GM06990 (cell line): ENCODE measurements around the gene DBH.

ENCODE experiments used
- DNase-seq: peaks from one replicate; pipeline ENCODE4 v3.0.0-alpha.2; 2011; ENCODE audit not compliant: insufficient read length; ENCODE audit errors: extremely low read depth
- H3K27me3 ChIP-seq: replicated peaks from 2 replicates; pipeline ENCODE4 v1.6.0; 2011; ENCODE audit warnings: low read length; ENCODE audit not compliant: control insufficient read depth, insufficient read depth
- H3K36me3 ChIP-seq: 2 replicates; pipeline ENCODE4 v1.5.1; 2011; ENCODE audit warnings: low read length; ENCODE audit not compliant: control insufficient read depth, insufficient read depth
- H3K4me3 ChIP-seq: replicated peaks from 2 replicates; pipeline ENCODE4 v1.5.1; 2011; ENCODE audit warnings: low read depth, mild to moderate bottlenecking, control low read depth, low read length
- CTCF ChIP-seq: IDR thresholded peaks from 2 replicates; pipeline ENCODE4 v1.5.1; 2011; ENCODE audit warnings: low read length, control low read depth, mild to moderate bottlenecking, inconsistent platforms; ENCODE audit not compliant: insufficient read depth, poor library complexity, severe bottlenecking

The DBH gene

GRCh38 chr9:133591116-133591910 lies 44.9 kb upstream of the DBH start:
- Histone ChIP-seq H3K4me3 (no peak overlapping the region), H3K27me3 (no peaks in the 10 kb centered on the region), H3K36me3 (no peaks in the 10 kb centered on the region)
- DNase-seq = no peak
- TF ChIP-seq CTCF = no peak

GRCh38 chr9:133591985-133592384 lies 44.2 kb upstream of the DBH start:
- no peak for TF ChIP-seq CTCF
- no peaks in the 10 kb centered on the region for H3K27me3 ChIP-seq

GRCh38 chr9:133592731-133593409 lies 43.3 kb upstream of the DBH start:
- DNase-seq = no peak
- H3K4me3 ChIP-seq = no peak overlapping the region
- no peaks in the 10 kb centered on the region for H3K27me3 ChIP-seq
- TF ChIP-seq CTCF = peak; percentile 47
- H3K36me3 ChIP-seq = no peaks in the 10 kb centered on the region

More at GRCh38 chr9:133591985-133592384, 44.2 kb upstream of the DBH start:
- no peaks in the 10 kb centered on the region for H3K36me3 ChIP-seq
- H3K4me3 ChIP-seq = no peak overlapping the region
- DNase-seq = no peak

- TF ChIP-seq CTCF = no peak
- H3K27me3 ChIP-seq = no peaks in the 10 kb centered on the region
- no peak overlapping the region for H3K4me3 ChIP-seq
- H3K36me3 ChIP-seq = no peaks in the 10 kb centered on the region
- no peak for DNase-seq
Observed at GRCh38 chr9:133593587-133594253, 42.4 kb upstream of the DBH start.

- no peak for TF ChIP-seq CTCF
- no peak for DNase-seq
- Histone ChIP-seq H3K4me3 (no peak overlapping the region), H3K27me3 (no peaks in the 10 kb centered on the region), H3K36me3 (no peaks in the 10 kb centered on the region)
Observed at GRCh38 chr9:133594310-133594709, 41.9 kb upstream of the DBH start.
